KOPT-K1 (cell line): ENCODE data around the gene XRCC4.

ENCODE experiments used
- H3K27ac ChIP-seq: fragments of 200-600 bp; sonication (generic); 2 replicates; pipeline ENCODE4 v1.5.1; 2016; ENCODE audit warnings: antibody characterized with exemption, mild to moderate bottlenecking, low read depth, low read length; ENCODE audit not compliant: poor library complexity, severe bottlenecking
- H3K36me3 ChIP-seq: fragments of 200-600 bp; sonication (generic); 2 replicates; pipeline ENCODE4 v1.5.1; 2017; ENCODE audit warnings: antibody characterized with exemption, mild to moderate bottlenecking, low read length, moderate library complexity; ENCODE audit not compliant: insufficient read depth
- H3K9me3 ChIP-seq: fragments of 200-600 bp; sonication (generic); 2 replicates; pipeline ENCODE4 v1.5.1; 2017; ENCODE audit warnings: antibody characterized with exemption, low read length, mild to moderate bottlenecking; ENCODE audit not compliant: insufficient read depth, poor library complexity, severe bottlenecking

XRCC4 gene

DNA sequence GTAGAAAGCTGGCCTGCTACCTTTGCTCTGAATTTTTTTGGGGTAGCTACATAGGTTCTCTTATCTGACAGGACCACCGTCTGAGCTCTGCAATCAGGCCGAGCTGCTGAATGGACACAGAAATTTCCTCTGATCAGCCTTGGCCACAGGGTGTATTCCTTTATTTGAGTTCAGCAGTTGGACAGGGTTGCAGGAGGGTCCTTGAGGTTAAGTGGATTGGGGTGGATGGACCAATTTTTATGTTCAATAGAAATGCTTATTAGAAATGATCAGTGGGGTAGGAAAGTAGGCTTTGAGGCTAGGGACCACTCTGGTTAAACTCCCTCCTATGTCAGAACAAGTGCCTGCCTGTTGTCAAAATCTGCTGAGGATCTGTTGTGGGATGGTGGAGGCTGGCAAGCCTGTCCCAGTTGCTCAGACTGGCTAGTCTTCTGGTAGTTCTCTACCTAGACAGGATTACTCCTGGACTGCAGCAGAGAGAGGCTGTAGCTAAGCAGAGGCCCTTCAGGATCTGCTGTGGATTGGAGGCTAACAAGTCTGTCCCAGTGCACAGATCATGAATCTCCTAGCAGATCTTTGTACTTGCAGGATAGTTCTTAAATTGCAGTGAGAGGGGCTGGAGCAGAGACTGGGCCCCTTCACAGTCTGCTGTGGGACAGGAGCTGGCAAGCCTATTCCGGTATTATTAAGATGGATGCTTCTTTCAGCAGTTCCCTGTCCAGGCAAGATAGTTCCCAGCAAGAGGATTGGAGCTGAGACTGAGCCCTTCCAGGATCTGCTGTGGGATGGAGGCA is 18.0 kb downstream of the XRCC4 start:
- Histone ChIP-seq H3K9me3 (peaks cover 32% of the 10 kb centered on the region), H3K36me3 (no peaks in the 10 kb centered on the region), H3K27ac (no peak overlapping the region)

DNA sequence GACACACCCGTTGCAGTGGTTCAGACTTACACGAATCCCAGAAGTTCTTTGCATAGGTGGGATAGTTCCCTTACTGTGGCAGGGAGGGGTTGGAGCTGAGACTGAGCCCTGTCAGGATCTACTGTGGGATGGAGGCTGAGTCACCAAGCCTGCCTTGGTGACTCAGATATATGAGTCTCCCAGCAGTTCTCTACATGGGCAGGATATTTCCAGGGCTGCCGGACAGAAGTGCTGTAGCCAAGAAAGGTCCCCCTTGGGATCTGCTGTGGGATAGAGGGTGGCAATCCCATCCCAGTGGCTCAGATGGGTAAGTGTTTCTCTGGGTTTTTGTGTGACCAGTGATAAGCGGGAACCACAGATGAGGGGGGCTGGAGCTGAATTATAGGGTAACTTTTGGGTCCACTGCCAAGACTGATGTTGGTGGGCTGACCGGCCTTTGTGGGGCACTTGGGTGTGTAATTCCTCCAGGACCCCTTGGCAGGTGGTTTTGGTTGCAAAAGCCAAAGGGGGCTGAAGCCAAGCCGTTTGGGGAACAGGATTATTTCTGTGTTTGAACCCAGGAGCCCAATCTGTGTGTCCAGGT is 18.7 kb downstream of the XRCC4 start:
- no peak overlapping the region for H3K27ac ChIP-seq

DNA sequence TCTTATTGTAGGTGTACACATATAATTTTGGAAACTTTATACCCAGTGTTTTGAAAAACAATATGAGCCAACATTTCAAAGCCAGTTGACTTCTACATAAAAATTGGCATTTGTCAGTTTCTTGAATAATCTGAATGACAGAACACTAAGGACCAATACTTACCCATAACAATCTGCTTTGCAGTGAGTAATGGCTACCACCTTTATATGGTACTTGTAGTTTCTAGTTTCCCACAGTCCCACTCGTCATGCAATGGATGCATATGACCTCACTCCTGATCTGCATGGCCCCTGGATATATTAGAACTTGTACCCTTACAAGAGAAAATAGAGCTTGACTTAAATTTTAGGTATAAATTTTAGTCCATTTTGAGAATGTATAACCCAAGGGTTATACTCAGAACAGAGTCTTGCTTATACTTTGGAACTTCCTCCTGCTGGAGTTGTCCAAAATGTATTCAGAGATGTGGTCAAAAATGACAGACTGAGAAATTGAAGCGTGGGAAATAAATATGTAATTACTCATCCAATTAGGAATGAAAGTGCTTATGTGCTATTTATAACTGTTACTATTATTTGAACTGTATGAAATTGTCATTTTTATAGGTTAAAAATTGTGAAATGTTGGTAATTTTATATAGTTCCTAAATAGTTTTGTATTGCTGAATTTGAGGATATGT is 19.5 kb downstream of the XRCC4 start:
- Histone ChIP-seq H3K36me3 (no peaks in the 10 kb centered on the region), H3K27ac (no peak overlapping the region), H3K9me3 (peaks cover 29% of the 10 kb centered on the region)

More for the DNA sequence above, 18.7 kb downstream of the XRCC4 start:
- Histone ChIP-seq H3K36me3 (no peaks in the 10 kb centered on the region), H3K9me3 (peaks cover 29% of the 10 kb centered on the region)

DNA sequence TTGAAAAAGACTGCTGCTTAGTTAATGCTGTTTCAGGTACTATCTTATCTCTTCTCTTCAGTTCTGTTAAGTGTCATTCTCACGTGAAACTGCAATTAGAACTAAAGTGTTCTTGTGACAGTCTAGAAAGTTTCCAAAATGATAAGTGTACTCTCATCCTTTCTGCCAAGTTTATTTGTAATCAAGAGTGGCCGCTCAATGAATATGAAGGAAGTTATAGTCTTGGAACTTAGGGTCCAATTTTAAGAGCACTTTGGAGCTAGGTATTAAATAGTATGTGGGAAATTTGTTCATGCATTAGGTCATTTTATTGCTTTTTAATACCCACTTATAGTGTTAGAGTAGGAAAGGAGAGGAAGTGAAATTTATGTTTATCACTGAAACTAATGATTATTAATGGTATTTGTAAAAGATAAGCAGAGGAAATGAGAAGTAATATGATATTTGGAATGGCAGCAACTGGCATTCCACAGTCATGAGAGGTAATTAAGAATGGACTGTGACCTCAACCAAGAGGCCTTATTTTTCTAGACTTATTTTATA is 20.4 kb downstream of the XRCC4 start:
- Histone ChIP-seq H3K36me3 (no peaks in the 10 kb centered on the region), H3K27ac (no peak overlapping the region), H3K9me3 (peaks cover 27% of the 10 kb centered on the region)

DNA sequence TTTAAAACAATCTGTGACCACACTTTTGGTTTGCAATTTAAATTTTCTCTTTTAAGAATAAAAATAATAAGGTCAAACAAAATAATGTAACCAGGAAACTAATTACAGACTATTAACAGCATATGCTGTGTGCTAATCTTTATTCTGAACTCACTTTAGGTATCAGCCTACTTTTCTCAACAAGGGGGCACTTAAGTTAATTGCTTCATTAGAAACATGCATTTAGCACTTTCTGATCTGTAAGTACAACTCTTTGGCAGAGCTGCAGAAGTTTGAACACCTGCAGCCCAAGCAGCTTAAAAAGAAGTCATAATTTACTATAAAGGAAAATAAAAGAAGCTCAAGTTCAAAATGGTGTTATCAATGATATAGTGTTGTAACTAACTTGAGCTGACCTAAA is 21.7 kb downstream of the XRCC4 start:
- Histone ChIP-seq H3K9me3 (peaks cover 15% of the 10 kb centered on the region), H3K36me3 (no peaks in the 10 kb centered on the region), H3K27ac (no peak overlapping the region)

DNA sequence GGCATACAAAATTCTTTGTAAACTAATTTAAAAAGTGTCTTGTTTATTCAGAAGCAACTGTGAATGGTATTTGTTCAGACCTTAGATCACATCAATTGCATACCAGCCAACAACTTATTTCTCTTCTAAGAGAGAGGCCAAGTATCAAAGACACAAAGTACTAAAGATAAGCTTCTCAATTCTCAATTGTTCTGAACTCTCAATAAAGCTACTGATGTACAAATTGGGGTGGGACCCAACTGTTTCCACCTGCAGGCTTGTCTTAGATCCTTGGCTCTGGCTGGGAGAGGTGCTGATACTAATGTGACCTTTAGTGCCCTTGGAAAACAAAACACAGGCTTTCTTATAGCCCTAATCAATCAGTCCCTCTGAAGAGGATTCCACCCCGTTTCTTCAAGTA is 22.1 kb downstream of the XRCC4 start:
- Histone ChIP-seq H3K9me3 (peaks cover 11% of the 10 kb centered on the region), H3K36me3 (no peaks in the 10 kb centered on the region), H3K27ac (no peak overlapping the region)

DNA sequence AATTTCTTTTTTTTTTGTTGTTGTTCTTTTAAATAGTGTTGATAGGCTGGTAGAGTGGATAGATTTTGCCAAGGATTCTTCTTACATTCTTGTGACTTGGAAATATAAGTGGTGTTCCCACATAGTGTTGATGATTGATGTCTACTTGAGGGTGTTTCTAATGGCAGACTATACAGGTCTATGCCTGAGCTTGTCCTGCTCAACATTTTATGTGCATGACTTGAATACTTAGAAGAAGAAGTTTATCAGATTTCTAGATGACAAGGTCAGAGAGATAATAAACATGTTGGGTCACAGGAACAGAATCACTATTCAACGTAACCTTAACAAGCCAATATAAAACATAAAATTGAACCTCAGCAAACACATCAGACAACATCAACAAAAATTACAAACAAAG is 24.2 kb downstream of the XRCC4 start:
- no peak overlapping the region for H3K27ac ChIP-seq
- H3K9me3 ChIP-seq: no peaks in the 10 kb centered on the region
- no peaks in the 10 kb centered on the region for H3K36me3 ChIP-seq

DNA sequence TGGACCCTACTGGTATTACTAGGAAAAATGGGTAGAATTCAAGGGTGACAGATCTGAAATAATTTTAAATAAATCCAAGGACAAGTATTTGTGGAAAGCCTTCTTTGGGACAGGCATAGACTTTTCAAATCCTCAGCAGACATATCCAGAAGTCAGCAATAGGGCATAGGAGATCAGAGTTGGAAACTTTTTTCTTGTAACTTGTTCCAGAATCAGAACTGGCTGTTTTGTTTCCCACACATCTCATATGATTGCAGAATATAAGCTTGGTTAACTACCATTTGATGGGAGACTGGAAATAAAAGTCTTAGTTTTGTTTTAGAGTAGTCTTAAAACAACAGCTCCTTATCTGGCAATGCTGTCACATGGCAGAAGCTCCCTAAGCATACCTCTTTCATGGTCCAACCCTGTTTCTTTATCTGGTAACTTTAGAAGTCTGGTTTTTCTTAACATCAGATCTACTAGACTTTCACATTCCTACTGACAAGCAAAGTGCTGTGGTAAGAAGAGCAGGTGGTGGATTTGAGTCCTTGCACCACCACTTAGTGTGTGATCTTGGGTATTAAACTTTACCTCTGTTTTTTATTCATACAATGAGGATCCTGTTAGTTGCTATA is 25.1 kb downstream of the XRCC4 start:
- Histone ChIP-seq H3K9me3 (no peaks in the 10 kb centered on the region), H3K27ac (no peak overlapping the region), H3K36me3 (no peaks in the 10 kb centered on the region)

DNA sequence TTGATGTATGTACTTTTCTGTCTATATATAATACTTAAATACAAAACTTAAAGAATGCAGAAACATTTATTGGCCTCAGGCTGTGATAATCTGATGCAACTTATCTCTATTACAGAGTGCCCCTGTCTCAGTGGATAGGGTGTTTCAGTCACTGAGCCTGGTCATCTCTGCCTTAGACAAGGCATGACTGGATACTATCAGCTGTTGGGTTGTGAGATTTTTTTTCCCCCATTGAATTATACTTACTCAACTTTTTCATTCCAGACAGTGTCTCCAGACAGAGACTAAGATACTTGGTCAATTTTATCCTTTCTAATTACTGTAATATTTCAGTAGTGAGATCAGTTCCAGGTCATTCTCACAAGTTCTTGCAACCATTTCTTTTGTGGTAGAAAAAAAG is 26.7 kb downstream of the XRCC4 start:
- Histone ChIP-seq H3K36me3 (no peaks in the 10 kb centered on the region), H3K27ac (no peak overlapping the region), H3K9me3 (no peaks in the 10 kb centered on the region)

DNA sequence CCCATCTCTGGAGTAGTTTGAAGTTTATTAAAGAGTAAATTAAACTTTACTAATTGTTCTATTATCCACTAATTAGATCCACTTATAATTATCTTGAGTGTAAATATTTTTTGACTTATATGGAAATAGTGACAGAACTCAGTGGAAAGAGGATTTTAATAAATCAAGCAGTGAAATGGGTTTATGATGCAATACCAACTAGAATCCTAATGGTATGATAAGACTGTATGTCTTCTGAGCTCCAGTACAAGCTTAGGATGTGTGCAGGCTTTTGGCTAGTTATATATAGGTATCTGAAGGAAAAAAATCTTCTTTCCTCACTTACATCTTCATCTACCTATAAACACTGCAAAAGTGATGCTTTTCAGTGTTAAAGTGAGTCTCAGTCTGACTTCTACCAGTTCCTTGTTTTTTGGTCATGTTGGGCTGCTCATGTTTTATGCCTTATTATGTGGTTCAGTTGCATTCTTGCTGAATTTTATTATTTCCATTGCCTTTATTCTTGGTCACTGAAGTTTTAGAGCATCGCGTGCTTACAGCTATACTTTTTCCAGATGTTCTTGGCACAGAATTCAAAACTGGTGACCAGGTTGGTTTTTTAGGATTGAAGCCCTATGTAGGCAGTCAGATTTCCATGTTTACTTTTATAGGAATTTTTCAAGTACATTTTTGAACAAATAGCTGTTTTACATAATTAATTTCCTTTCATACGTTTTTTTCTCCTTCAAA is 30.5 kb downstream of the XRCC4 start:
- Histone ChIP-seq H3K36me3 (peaks cover 8% of the 10 kb centered on the region; the same call in 1 of the 2 replicates), H3K9me3 (peaks cover 9% of the 10 kb centered on the region), H3K27ac (no peak overlapping the region)

DNA sequence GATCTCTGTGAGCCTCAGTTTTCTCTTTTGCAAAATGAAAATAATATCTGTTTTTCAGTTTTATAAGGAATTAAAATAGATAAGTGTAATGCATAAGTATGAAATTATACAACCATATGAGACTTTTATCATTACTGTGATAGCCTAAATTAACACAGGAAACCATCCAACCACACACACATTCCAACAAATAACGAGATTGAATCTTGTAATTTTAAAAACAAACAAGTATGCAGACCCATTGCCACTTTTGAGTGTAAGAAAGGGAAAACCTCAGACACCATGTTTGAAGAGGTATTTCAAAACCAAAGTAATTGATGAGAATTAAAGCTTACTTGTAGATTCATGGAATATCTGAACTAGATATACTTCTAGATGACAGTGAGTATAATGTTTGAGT is 32.0 kb downstream of the XRCC4 start:
- Histone ChIP-seq H3K27ac (no peak overlapping the region), H3K36me3 (peaks cover 19% of the 10 kb centered on the region; the same call in 1 of the 2 replicates), H3K9me3 (peaks cover 24% of the 10 kb centered on the region)

DNA sequence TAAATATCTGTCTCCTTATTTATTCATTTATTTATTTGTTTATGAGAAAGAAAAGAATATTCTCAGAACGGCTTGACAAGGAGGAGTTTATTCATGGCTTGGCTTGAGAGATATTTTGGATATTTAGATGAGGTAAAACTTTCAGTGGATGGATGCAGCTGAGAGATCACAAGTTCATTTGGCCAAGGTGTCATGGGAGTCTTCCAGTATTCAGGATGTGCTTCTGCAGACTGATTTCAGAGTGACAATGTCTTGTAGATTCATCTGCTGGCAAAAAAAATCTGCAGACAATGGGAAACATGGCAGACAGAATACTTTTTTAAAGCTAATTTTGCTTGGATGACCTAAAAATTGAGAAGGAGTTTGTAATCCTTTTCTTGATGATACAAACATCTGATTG is 38.5 kb downstream of the XRCC4 start:
- Histone ChIP-seq H3K9me3 (peaks cover 45% of the 10 kb centered on the region), H3K27ac (no peak overlapping the region), H3K36me3 (peaks cover 22% of the 10 kb centered on the region; the same call in 1 of the 2 replicates)

DNA sequence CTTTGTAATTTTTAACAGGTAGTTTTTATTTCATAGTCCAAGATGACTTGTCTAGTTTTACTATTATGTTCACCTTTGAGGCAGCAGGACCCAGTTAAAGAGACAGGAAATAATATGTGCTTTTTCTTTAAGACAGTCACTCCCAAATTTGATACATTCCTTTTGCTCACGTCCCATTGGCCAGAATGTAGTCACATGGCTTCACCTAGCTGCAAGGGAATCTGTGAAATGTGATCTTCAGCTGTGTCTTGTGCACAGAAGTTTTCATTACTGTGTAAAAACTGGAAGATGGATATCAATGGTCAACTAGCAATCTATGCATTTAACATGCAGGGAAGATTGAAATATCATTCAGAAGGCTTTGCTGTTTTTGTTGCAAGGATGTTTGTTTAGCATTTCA is 41.1 kb downstream of the XRCC4 start:
- H3K9me3 ChIP-seq: peaks cover 30% of the 10 kb centered on the region
- peaks cover 8% of the 10 kb centered on the region; the same call in 1 of the 2 replicates for H3K36me3 ChIP-seq

DNA sequence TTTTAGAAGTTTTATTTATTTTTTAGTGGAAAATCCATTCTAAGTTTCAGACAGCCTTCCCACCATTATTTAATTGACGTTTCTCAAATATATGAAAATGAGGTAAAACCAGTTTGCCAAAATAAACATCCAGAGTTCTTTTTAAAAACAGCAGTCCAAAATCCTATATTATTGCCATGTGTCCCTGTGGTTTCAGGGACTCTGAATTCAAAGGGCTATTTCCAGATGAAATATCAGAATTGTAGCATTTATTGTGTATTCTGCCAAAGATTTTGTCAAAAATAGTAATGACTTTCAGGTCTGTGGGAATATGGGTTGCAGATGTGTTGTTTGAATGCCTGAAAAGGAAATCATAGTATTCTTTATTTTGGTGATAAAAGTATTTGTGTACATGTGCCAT is 41.6 kb downstream of the XRCC4 start:
- no peak overlapping the region for H3K27ac ChIP-seq
- H3K9me3 ChIP-seq: peaks cover 25% of the 10 kb centered on the region
- peaks cover 6% of the 10 kb centered on the region; the same call in 1 of the 2 replicates for H3K36me3 ChIP-seq

More for the DNA sequence above, 41.1 kb downstream of the XRCC4 start:
- no peak overlapping the region for H3K27ac ChIP-seq
